Endothelial cell of umbilical vein (primary cell): ENCODE data around the gene SHISA9. TPM values are rescaled to one million over a fixed set of nuclear protein-coding genes. Genes with fewer than 3 reads are reported as not detected.

ENCODE experiments used
- BruUV-seq: library from RNA; stranded (reverse); fragments of 400-500 nt; replicated peaks from 2 replicates; lab custom pipeline; 2021; lab: Mats Ljungman, UMichigan
- CTCF ChIA-PET: fragments of 300-600, 350-600 bp; sonication (Branson Sonifier 250); formaldehyde crosslinking; loops from one replicate; lab custom pipeline; 2021; ENCODE audit warnings: antibody characterized with exemption, inconsistent platforms; lab: Charles Lee
- POLR2A ChIA-PET: fragments of 300-600, 350-600 bp; sonication (Branson Sonifier 250); formaldehyde crosslinking; loops from one replicate; lab custom pipeline; 2021; ENCODE audit warnings: antibody characterized with exemption, inconsistent platforms; lab: Charles Lee
- DNase-seq: peaks from one replicate; pipeline ENCODE4 v3.0.0-alpha.2; 2011; ENCODE audit warnings: low read depth, low spot score
- FAIRE-seq: peaks from 2 replicates; lab custom pipeline; 2011; peaks lifted over from hg19 to GRCh38; lab: Jason Lieb, UNC
- H2AFZ ChIP-seq: 2 replicates; pipeline ENCODE4 v1.6.0; 2012; ENCODE audit warnings: low read depth, low read length, control low read depth, inconsistent platforms
- H3K27ac ChIP-seq: 2 replicates; pipeline ENCODE4 v1.5.1; 2011; ENCODE audit warnings: low read depth, mild to moderate bottlenecking, control low read depth, low read length, moderate library complexity; ENCODE audit not compliant: insufficient read depth
- H3K27me3 ChIP-seq, 2 experiments: 2 replicates each; pipeline versions ENCODE4 v1.6.0 to v1.6.1; 2011; ENCODE audit warnings: low read length in 2 of 2, mixed read lengths in 1 of 2; ENCODE audit not compliant: control insufficient read depth in 2 of 2, insufficient read depth in 2 of 2
- H3K36me3 ChIP-seq, 2 experiments: 2 replicates in 1 of 2; 3 replicates in 1 of 2; pipeline ENCODE4 v1.5.1; 2011; ENCODE audit warnings: low read length in 2 of 2, mild to moderate bottlenecking in 1 of 2, moderate library complexity in 1 of 2; ENCODE audit not compliant: control insufficient read depth in 2 of 2, insufficient read depth in 2 of 2; ENCODE audit errors: extremely low read depth in 1 of 2
- H3K4me1 ChIP-seq: 3 replicates; pipeline ENCODE4 v1.5.1; 2011; ENCODE audit warnings: mild to moderate bottlenecking, low read length; ENCODE audit not compliant: control insufficient read depth, insufficient read depth; ENCODE audit errors: extremely low read depth
- H3K4me2 ChIP-seq: 2 replicates; pipeline ENCODE4 v1.6.1; 2011; ENCODE audit warnings: low read length, control low read depth, mixed read lengths; ENCODE audit not compliant: insufficient read depth
- H3K4me3 ChIP-seq, 3 experiments: fragments of 200-600 bp in 1 of 3; sonication (generic), shearing (Covaris generic) in 1 of 3; replicated peaks in 1 of 3; 2 replicates each; pipeline ENCODE4 v1.5.1; 2011 to 2016; ENCODE audit warnings: control low read depth in 3 of 3, low read length in 3 of 3, mild to moderate bottlenecking in 2 of 3, inconsistent platforms in 1 of 3, low read depth in 1 of 3, moderate library complexity in 1 of 3; ENCODE audit not compliant: insufficient read depth in 1 of 3
- H3K79me2 ChIP-seq: 2 replicates; pipeline ENCODE4 v1.6.0; 2012; ENCODE audit warnings: low read length, inconsistent platforms; ENCODE audit not compliant: control insufficient read depth, insufficient read depth
- H3K9ac ChIP-seq: replicated peaks from 2 replicates; pipeline ENCODE3; 2011; ENCODE audit warnings: low read length, control low read depth; ENCODE audit not compliant: insufficient read depth; ENCODE audit errors: extremely low read depth
- H3K9me1 ChIP-seq: replicated peaks from 3 replicates; pipeline ENCODE4 v1.6.0; 2011; ENCODE audit warnings: mild to moderate bottlenecking, low read length; ENCODE audit not compliant: control insufficient read depth, insufficient read depth; ENCODE audit errors: extremely low read depth
- H3K9me3 ChIP-seq: replicated peaks from 2 replicates; pipeline ENCODE4 v1.5.1; 2012; ENCODE audit warnings: low read length, inconsistent platforms; ENCODE audit not compliant: control insufficient read depth, insufficient read depth
- H4K20me1 ChIP-seq: replicated peaks from 2 replicates; pipeline ENCODE3; 2011; ENCODE audit warnings: mild to moderate bottlenecking, low read length; ENCODE audit not compliant: control insufficient read depth, insufficient read depth; ENCODE audit errors: extremely low read depth
- CTCF ChIP-seq, 2 donors: IDR thresholded peaks; 1 replicate in 1 of 2; 2 replicates in 1 of 2; pipeline ENCODE4 v1.5.1; 2011; ENCODE audit warnings: low read length in 2 of 2, mild to moderate bottlenecking in 2 of 2, moderate library complexity in 2 of 2, control low read depth in 1 of 2, inconsistent platforms in 1 of 2, low read depth in 1 of 2; ENCODE audit not compliant: insufficient read depth in 1 of 2; ENCODE audit errors: extremely low read depth in 1 of 2
- EZH2 ChIP-seq: IDR thresholded peaks from 2 replicates; pipeline ENCODE4 v1.6.1; 2012; ENCODE audit warnings: borderline replicate concordance, low read depth, mild to moderate bottlenecking, moderate library complexity, low read length, inconsistent platforms; ENCODE audit not compliant: severe bottlenecking
- FOS ChIP-seq: IDR thresholded peaks from 2 replicates; pipeline ENCODE4 v1.6.1; 2011; ENCODE audit warnings: mild to moderate bottlenecking, low read length, moderate library complexity, borderline replicate concordance; ENCODE audit not compliant: insufficient read depth
- GATA2 ChIP-seq: IDR thresholded peaks from 2 replicates; pipeline ENCODE4 v1.7.0; 2011; ENCODE audit warnings: low read depth, mild to moderate bottlenecking, moderate library complexity, mixed read lengths, low read length; ENCODE audit not compliant: insufficient read length, insufficient read depth
- JUN ChIP-seq: IDR thresholded peaks from 2 replicates; pipeline ENCODE4 v1.6.1; 2011; ENCODE audit warnings: borderline replicate concordance, low read depth; ENCODE audit not compliant: insufficient read length, insufficient read depth
- MAX ChIP-seq: IDR thresholded peaks from 2 replicates; pipeline ENCODE4 v1.6.1; 2011; ENCODE audit not compliant: insufficient read depth, insufficient read length
- MYC ChIP-seq: IDR thresholded peaks from one replicate; pipeline ENCODE4 v1.6.1; 2011; ENCODE audit warnings: mild to moderate bottlenecking, low read depth, low read length
- POLR2A ChIP-seq: IDR thresholded peaks from 2 replicates; pipeline ENCODE4 v1.6.1; 2012; ENCODE audit warnings: low read depth, mild to moderate bottlenecking, control low read depth, low read length
- POLR2AphosphoS5 ChIP-seq: IDR thresholded peaks from 2 replicates; pipeline ENCODE4 v1.6.1; 2012; ENCODE audit warnings: low read depth, mild to moderate bottlenecking, control low read depth, low read length, moderate library complexity; ENCODE audit not compliant: insufficient read depth
- dilution Hi-C: fragments of 300-500 bp; cut with MboI; formaldehyde crosslinking; loops from one replicate; pipeline ENCODE4 v1.15.0; 2019; ENCODE audit warnings: low sequenced_read_pairs; ENCODE audit not compliant: extremely low pct_ligation_motif_present
- intact Hi-C: fragments of 100-400 bp; cut with micrococcal nuclease; formaldehyde crosslinking; loops from one replicate; pipeline ENCODE4 v1.10.0; 2022
- polyA plus RNA-seq, 4 experiments: library from polyadenylated mRNA; depleted of rRNA in 3 of 4; stranded (reverse) in 3 of 4; unstranded in 1 of 4; fragments of >200 nt; gene quantifications; 2 replicates each; pipeline versions ENCODE4 v1.2.1 to v1.2.3, GENCODE V29; 2011 to 2012; ENCODE audit warnings: missing spikeins in 1 of 4
- total RNA-seq: library from RNA; stranded (reverse); gene quantifications from 2 replicates; pipeline ENCODE4 v1.2.3, GENCODE V29; 2021

Gene SHISA9
- total and polyA plus RNA-seq, 2 donors (not counting 3 experiments of a cell fraction or from before 2014, with no cell fraction given) = not detected

- DNase-seq = no peak
- no peak overlapping the region for H3K27ac ChIP-seq
- H3K9ac ChIP-seq = no peak overlapping the region
- no TSS peak for BruUV-seq
- dilution Hi-C loops = no loop called here
- H3K4me2 ChIP-seq = no peak overlapping the region
- H2AFZ ChIP-seq = no peak overlapping the region
- no peaks in the 10 kb centered on the region for H4K20me1 ChIP-seq
- ChIA-PET CTCF (no interaction called here), POLR2A (no interaction called here)
- H3K9me1 ChIP-seq = no peaks in the 10 kb centered on the region
- no peak for FAIRE-seq
- peaks cover 5% of the 10 kb centered on the region for H3K9me3 ChIP-seq
- no peaks in the 10 kb centered on the region for H3K79me2 ChIP-seq
- TF ChIP-seq CTCF (IDR thresholded peaks at IDR 0.05; ENCODE audit: extremely low read depth in 1 of 2, insufficient read depth in 1 of 2, low read depth in 1 of 2, low read length in 2 of 2) (no peak), EZH2 (no peak), MAX (no peak), MYC (no peak), POLR2A (no peak), GATA2 (no peak), JUN (no peak), POLR2AphosphoS5 (no peak), FOS (no peak)
- no peak overlapping the region for H3K4me3 ChIP-seq
- intact Hi-C loops = no loop called here
- H3K27me3 ChIP-seq = no peaks in the 10 kb centered on the region
- no peaks in the 10 kb centered on the region for H3K4me1 ChIP-seq
- no peaks in the 10 kb centered on the region for H3K36me3 ChIP-seq
Observed at GRCh38 chr16:13139661-13140241, 238.4 kb downstream of the SHISA9 start.
